ENCODE results near the gene FRMPD4.

FRMPD4 gene

GRCh38 chrX:12269484-12269883 lies 131.2 kb downstream of the FRMPD4 start:
- DNase-seq (ENCODE audit: low read depth in 1 of 2, low spot score in 1 of 2) = no peak
- in situ Hi-C loops (cut with HindIII; ENCODE audit: low pct_unique_long_range_greater_than_20kb, low sequenced_read_pairs) = no loop called here
- no peak for TF ChIP-seq JUND (IDR thresholded peaks at IDR 0.05; ENCODE audit: low read depth)

GRCh38 chrX:12278151-12278550 lies 139.9 kb downstream of the FRMPD4 start:
- in situ Hi-C loops (cut with HindIII; ENCODE audit: low pct_unique_long_range_greater_than_20kb, low sequenced_read_pairs) = no loop called here
- no peak for TF ChIP-seq JUND (IDR thresholded peaks at IDR 0.05; ENCODE audit: low read depth)
- no peak for DNase-seq (ENCODE audit: low read depth in 1 of 2, low spot score in 1 of 2)

- no peak for TF ChIP-seq JUND (IDR thresholded peaks at IDR 0.05; ENCODE audit: low read depth)
- in situ Hi-C loops (cut with HindIII; ENCODE audit: low pct_unique_long_range_greater_than_20kb, low sequenced_read_pairs) = no loop called here
- no peak for DNase-seq (ENCODE audit: low read depth in 1 of 2, low spot score in 1 of 2)
Measured at GRCh38 chrX:12282991-12283390, 144.7 kb downstream of the FRMPD4 start.

GRCh38 chrX:12292996-12293765 lies 154.9 kb downstream of the FRMPD4 start:
- no peak for DNase-seq (ENCODE audit: low read depth in 1 of 2, low spot score in 1 of 2)
- in situ Hi-C loops (cut with HindIII; ENCODE audit: low pct_unique_long_range_greater_than_20kb, low sequenced_read_pairs) = no loop called here
- no peak for TF ChIP-seq JUND (IDR thresholded peaks at IDR 0.05; ENCODE audit: low read depth)

- TF ChIP-seq JUND (IDR thresholded peaks at IDR 0.05; ENCODE audit: low read depth) = no peak
- DNase-seq (ENCODE audit: low read depth in 1 of 2, low spot score in 1 of 2) = no peak
- in situ Hi-C loops (cut with HindIII; ENCODE audit: low pct_unique_long_range_greater_than_20kb, low sequenced_read_pairs) = no loop called here
Measured at GRCh38 chrX:12297353-12297752, 159.1 kb downstream of the FRMPD4 start.

GRCh38 chrX:12301288-12301687 lies 163.0 kb downstream of the FRMPD4 start:
- in situ Hi-C loops (cut with HindIII; ENCODE audit: low pct_unique_long_range_greater_than_20kb, low sequenced_read_pairs) = no loop called here
- TF ChIP-seq JUND (IDR thresholded peaks at IDR 0.05; ENCODE audit: low read depth) = no peak
- no peak for DNase-seq (ENCODE audit: low read depth in 1 of 2, low spot score in 1 of 2)

- DNase-seq (ENCODE audit: low read depth in 1 of 2, low spot score in 1 of 2) = no peak
- in situ Hi-C loops (cut with HindIII; ENCODE audit: low pct_unique_long_range_greater_than_20kb, low sequenced_read_pairs) = no loop called here
- no peak for TF ChIP-seq JUND (IDR thresholded peaks at IDR 0.05; ENCODE audit: low read depth)
Measured at GRCh38 chrX:12304261-12304660, 166.0 kb downstream of the FRMPD4 start.

GRCh38 chrX:12307961-12308360 lies 169.7 kb downstream of the FRMPD4 start:
- in situ Hi-C loops (cut with HindIII; ENCODE audit: low pct_unique_long_range_greater_than_20kb, low sequenced_read_pairs) = no loop called here
- no peak for DNase-seq (ENCODE audit: low read depth in 1 of 2, low spot score in 1 of 2)
- no peak for TF ChIP-seq JUND (IDR thresholded peaks at IDR 0.05; ENCODE audit: low read depth)

- no peak for DNase-seq (ENCODE audit: low read depth in 1 of 2, low spot score in 1 of 2)
- in situ Hi-C loops (cut with HindIII; ENCODE audit: low pct_unique_long_range_greater_than_20kb, low sequenced_read_pairs) = no loop called here
- TF ChIP-seq JUND (IDR thresholded peaks at IDR 0.05; ENCODE audit: low read depth) = no peak
Measured at GRCh38 chrX:12308420-12308819, 170.1 kb downstream of the FRMPD4 start.

GRCh38 chrX:12309040-12309743 lies 170.9 kb downstream of the FRMPD4 start:
- in situ Hi-C loops (cut with HindIII; ENCODE audit: low pct_unique_long_range_greater_than_20kb, low sequenced_read_pairs) = no loop called here
- TF ChIP-seq JUND (IDR thresholded peaks at IDR 0.05; ENCODE audit: low read depth) = no peak
- peak; percentile 2 to 79 for DNase-seq (ENCODE audit: low read depth in 1 of 2, low spot score in 1 of 2)

- in situ Hi-C loops (cut with HindIII; ENCODE audit: low pct_unique_long_range_greater_than_20kb, low sequenced_read_pairs) = no loop called here
- no peak for TF ChIP-seq JUND (IDR thresholded peaks at IDR 0.05; ENCODE audit: low read depth)
- DNase-seq (ENCODE audit: low read depth in 1 of 2, low spot score in 1 of 2) = no peak
Measured at GRCh38 chrX:12309744-12310076, 171.4 kb downstream of the FRMPD4 start.

GRCh38 chrX:12314651-12315050 lies 176.4 kb downstream of the FRMPD4 start:
- in situ Hi-C loops (cut with HindIII; ENCODE audit: low pct_unique_long_range_greater_than_20kb, low sequenced_read_pairs) = no loop called here
- DNase-seq (ENCODE audit: low read depth in 1 of 2, low spot score in 1 of 2) = no peak

GRCh38 chrX:12315526-12315925 lies 177.3 kb downstream of the FRMPD4 start:
- TF ChIP-seq JUND (IDR thresholded peaks at IDR 0.05; ENCODE audit: low read depth) = no peak
- in situ Hi-C loops (cut with HindIII; ENCODE audit: low pct_unique_long_range_greater_than_20kb, low sequenced_read_pairs) = no loop called here
- no peak for DNase-seq (ENCODE audit: low read depth in 1 of 2, low spot score in 1 of 2)

More at GRCh38 chrX:12314651-12315050, 176.4 kb downstream of the FRMPD4 start:
- TF ChIP-seq JUND (IDR thresholded peaks at IDR 0.05; ENCODE audit: low read depth) = no peak
